ENCODE results near the gene RASL11A. TPM values are rescaled to one million over a fixed set of nuclear protein-coding genes. Genes with fewer than 3 reads are reported as not detected.

The RASL11A gene
- total and polyA plus RNA-seq, 8 donors, result 1.4 to 6.6 (median 3.1) TPM

- Histone ChIP-seq H3K27me3 (no peaks in the 10 kb centered on the region), H3K36me3 (no peaks in the 10 kb centered on the region), H3K4me1 (no peaks in the 10 kb centered on the region), H3K4me3 (no peak overlapping the region), H3K9me3 (no peaks in the 10 kb centered on the region), H3K27ac (no peak overlapping the region)
- 72 to 84% methylated on average over 4 of the region's 4 CpGs for WGBS, 2 donors
- intact Hi-C loops (cut with DNase I), result loop anchor here in 1 of 3 donors (10.0 kb wide), 1 partner anchor 296 kb away; no protein-coding TSS in a partner anchor
- DNase-seq, result no peak
- FAIRE-seq, result no peak
- ATAC-seq, result no peak
- TF ChIP-seq CTCF (IDR thresholded peaks at IDR 0.05), result no peak
Measured at GRCh38 chr13:27280841-27281240, 10.2 kb downstream of the RASL11A start.

- H3K4me3 ChIP-seq, result no peak overlapping the region
- no peak overlapping the region for H3K27ac ChIP-seq
- H3K4me1 ChIP-seq, result no peaks in the 10 kb centered on the region
- intact Hi-C loops (cut with DNase I), result loop anchor here in 1 of 3 donors (10.0 kb wide), 1 partner anchor 297 kb away; no protein-coding TSS in a partner anchor
- WGBS, 2 donors, result 31 to 63% methylated on average over 1 of the region's 1 CpG
- H3K27me3 ChIP-seq, result no peaks in the 10 kb centered on the region
- DNase-seq (no peak), FAIRE-seq (no peak), ATAC-seq (no peak)
- no peaks in the 10 kb centered on the region for H3K36me3 ChIP-seq
- no peak for TF ChIP-seq CTCF (IDR thresholded peaks at IDR 0.05)
- H3K9me3 ChIP-seq, result no peaks in the 10 kb centered on the region
Measured at GRCh38 chr13:27281420-27281819, 10.8 kb downstream of the RASL11A start.

GRCh38 chr13:27283906-27284493 lies 13.4 kb downstream of the RASL11A start:
- Histone ChIP-seq H3K4me1 (no peaks in the 10 kb centered on the region), H3K27ac (no peak overlapping the region), H3K9me3 (no peaks in the 10 kb centered on the region), H3K4me3 (no peak overlapping the region), H3K36me3 (no peaks in the 10 kb centered on the region), H3K27me3 (no peaks in the 10 kb centered on the region)
- intact Hi-C loops (cut with DNase I), result loop anchor here in 1 of 3 donors (10.0 kb wide), 1 partner anchor 299 kb away; no protein-coding TSS in a partner anchor
- WGBS, 2 donors, result 61 to 77% methylated on average over 4 of the region's 4 CpGs
- FAIRE-seq, result no peak
- peak in 3 of 4 donors; percentile 84 to 90 (median 85) for ATAC-seq
- DNase-seq, result peak in 1 of 6 donors; percentile 36
- peak in 2 of 4 donors; percentile 11 to 13 for TF ChIP-seq CTCF (IDR thresholded peaks at IDR 0.05)

GRCh38 chr13:27288392-27288791 lies 17.8 kb downstream of the RASL11A start:
- intact Hi-C loops (cut with DNase I), result loop anchor here in 1 of 3 donors (10.0 kb wide), 1 partner anchor 304 kb away; no protein-coding TSS in a partner anchor
- H3K9me3 ChIP-seq, result no peaks in the 10 kb centered on the region
- TF ChIP-seq CTCF (IDR thresholded peaks at IDR 0.05), result no peak
- H3K4me3 ChIP-seq, result no peak overlapping the region
- no peak overlapping the region for H3K27ac ChIP-seq
- ATAC-seq, result peak in 1 of 4 donors; percentile 31
- H3K4me1 ChIP-seq, result no peaks in the 10 kb centered on the region
- WGBS, 2 donors, result 56 to 76% methylated on average over 4 of the region's 4 CpGs
- no peaks in the 10 kb centered on the region for H3K36me3 ChIP-seq
- DNase-seq, result no peak
- no peak for FAIRE-seq
- H3K27me3 ChIP-seq, result no peaks in the 10 kb centered on the region

- no peaks in the 10 kb centered on the region for H3K4me1 ChIP-seq
- H3K4me3 ChIP-seq, result no peak overlapping the region
- ATAC-seq (no peak), FAIRE-seq (no peak), DNase-seq (no peak)
- TF ChIP-seq CTCF (IDR thresholded peaks at IDR 0.05), result no peak
- H3K27ac ChIP-seq, result no peak overlapping the region
- 66% methylated on average over 2 of the region's 2 CpGs for WGBS, 2 donors
- no peaks in the 10 kb centered on the region for H3K36me3 ChIP-seq
- H3K9me3 ChIP-seq, result no peaks in the 10 kb centered on the region
- H3K27me3 ChIP-seq, result no peaks in the 10 kb centered on the region
- intact Hi-C loops (cut with DNase I), result loop anchor here in 1 of 3 donors (10.0 kb wide), 1 partner anchor 304 kb away; no protein-coding TSS in a partner anchor
Measured at GRCh38 chr13:27289011-27289665, 18.5 kb downstream of the RASL11A start.
